Activated CD4-positive, alpha-beta T cell treated with anti-CD3 and anti-CD28 coated beads, Interleukin-2, amount 50 U/mL, for 48 hours (primary cell): ENCODE measurements around the gene DCDC2B.

Experiments used
- DNase-seq, 2 experiments: peaks; one replicate each; pipeline ENCODE4 v3.0.0-alpha.2; 2020

Gene DCDC2B

DNA sequence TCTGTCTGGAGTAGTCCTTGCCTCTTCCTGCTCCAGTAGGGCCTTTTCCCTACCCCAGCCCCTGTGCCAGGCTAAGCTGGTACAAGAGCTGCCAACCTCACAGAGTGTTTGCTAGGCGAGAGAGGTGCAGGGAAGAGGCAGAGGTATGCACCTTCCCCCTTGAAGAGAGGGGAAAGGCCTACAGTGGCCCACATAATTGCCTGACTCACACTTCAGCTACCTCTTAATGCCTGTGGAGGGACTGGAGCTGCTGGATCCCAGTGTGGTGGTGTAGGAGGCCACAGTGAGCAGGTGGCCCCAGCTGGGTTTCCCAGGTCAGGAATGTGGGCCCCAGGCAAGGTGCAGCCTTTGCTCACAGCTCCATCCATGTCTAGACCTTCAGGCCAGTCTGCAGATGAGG lies 11.8 kb upstream of the DCDC2B start:
- no peak for DNase-seq

- no peak for DNase-seq
These were observed 11.1 kb upstream of the DCDC2B start for GRCh38 chr1:32197837-32198236.

GRCh38 chr1:32198237-32199042 lies 10.4 kb upstream of the DCDC2B start:
- no peak for DNase-seq

DNA sequence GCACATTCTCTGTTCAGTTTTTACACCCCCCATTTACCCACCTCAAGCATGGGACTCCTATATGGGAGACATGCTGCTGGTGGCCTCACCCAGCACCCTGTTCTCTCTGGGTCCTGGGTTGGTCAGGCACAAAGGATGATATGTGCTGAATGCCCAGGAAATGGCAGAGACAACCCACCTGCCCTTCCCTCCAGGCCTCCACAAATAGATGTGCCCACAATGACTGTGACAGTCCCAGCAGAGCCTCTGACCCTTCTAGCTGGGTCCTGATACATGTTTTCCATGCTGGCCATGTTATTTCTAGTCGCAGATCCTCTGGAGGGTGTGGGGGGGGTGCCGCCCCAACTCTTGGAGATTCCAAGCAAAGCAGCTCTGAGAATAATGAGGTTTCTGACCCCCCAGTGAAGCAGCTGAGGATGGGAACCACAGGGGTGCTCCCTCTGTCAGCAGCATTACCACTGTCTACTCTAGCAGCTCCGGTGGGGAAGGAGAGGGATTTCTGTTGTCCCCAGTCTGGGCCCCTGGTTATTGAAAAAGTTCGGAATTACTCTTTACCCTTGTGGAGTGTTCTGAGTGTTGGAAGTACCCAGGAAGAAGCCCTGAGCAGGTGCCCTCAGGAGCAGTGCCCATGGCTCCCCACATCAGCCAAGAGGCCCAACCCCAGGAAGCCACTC lies 9.7 kb upstream of the DCDC2B start:
- no peak for DNase-seq

DNA sequence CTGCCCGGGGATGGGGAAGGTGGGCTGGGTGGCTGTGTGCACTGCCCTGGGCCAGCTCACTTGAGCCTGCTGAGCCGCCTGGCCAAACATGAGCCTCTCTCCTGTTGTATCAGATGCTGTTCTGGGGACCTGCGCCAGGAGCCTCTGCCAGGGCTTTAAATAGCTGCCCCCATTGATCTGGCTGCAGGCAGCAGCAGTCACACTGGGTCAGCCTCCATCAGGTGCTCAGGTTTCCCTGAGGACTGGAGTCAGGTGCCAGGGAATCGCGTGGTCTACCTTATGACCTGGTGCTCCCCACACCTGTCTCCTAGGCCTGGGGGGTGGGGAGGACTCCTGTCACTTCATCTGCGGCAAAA lies 9.2 kb upstream of the DCDC2B start:
- no peak for DNase-seq

GRCh38 chr1:32200226-32201010 lies 8.5 kb upstream of the DCDC2B start, which contains the start of gene CCDC28B:
Gene CCDC28B (plus strand): TSS chr1:32200595. CDS start chr1:32201936, 1,341 bp downstream.
- DNase-seq, result peak; percentile 46 to 57

GRCh38 chr1:32201011-32201855 lies 7.7 kb upstream of the DCDC2B start:
- DNase-seq, result peak; percentile 86 to 87

DNA sequence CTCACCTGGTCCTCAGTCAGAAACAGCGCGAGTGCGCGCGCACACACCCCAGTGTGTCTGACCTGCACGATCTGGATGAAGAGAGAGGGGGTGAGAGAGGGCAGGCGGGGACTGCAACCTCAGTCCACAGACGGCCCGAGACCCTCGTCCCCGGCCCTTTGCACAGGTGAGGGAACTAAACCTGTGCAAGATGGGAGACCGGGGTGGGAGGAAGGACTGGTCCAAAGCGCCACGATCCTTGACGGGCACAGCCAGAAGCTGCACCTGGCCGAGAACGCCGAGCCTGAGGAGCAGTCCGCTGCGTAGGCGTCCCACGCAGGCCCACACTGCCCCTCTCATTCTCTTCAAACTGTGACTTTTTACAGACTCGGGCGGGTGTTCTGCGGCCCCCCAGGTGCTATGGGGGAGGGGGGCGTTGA lies 3.9 kb upstream of the DCDC2B start:
- DNase-seq, result no peak

GRCh38 chr1:32205401-32206370 lies 3.2 kb upstream of the DCDC2B start, which contains the start of gene IQCC:
Gene IQCC (plus strand): TSS chr1:32205671. CDS start chr1:32205682, 11 bp downstream.
- DNase-seq, result peak; percentile 85 to 89

GRCh38 chr1:32208469-32208868 lies 420 bp upstream of the DCDC2B start:
- DNase-seq, result no peak

DNA sequence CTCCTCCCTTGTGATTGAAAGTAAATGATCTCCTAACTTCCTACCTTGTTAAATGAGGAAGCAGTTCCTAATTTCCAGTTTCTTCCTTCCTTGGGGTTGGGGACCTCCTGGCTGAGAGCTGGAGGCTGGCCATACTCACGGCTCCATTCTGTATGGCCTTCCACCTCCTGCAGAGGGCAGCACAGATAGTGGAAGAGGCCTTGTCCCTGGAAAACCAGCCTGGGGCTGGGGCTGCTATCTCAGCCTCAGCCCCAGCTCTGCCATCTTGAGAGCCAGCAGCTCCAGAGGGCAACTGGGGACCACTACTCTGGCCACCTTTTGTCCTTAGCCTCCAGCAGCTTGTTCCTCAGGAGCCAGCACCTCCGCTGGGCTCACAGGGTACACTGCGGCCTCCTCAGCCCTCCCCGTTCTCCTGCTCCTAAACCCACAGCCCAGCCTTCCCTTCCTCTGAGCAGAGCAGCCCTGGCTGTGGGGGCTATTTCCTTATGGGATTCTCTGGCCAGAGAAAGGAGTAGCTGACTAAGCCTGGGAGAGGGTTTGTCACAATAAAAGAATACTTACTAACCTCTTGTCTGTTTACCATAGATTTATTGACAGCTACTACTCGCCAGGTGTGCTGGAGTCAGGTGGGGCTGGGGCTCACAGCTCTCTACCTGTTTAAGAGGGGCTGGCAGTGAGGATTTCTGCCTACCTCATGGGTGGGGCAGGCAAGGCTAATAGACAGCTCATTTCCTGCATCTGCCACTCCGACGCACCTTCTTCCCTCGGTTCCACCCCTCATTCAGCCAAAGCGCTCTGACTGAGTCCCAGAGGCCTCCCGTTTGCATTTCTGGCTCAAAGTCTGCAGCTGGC lies 7.0 kb downstream of the DCDC2B start:
- peak; percentile 63 to 74 for DNase-seq

GRCh38 chr1:32216566-32216965 lies 7.7 kb downstream of the DCDC2B start:
- no peak for DNase-seq

- DNase-seq, result no peak
These were observed 10.1 kb downstream of the DCDC2B start for GRCh38 chr1:32219022-32219421.

GRCh38 chr1:32220746-32221580 lies 12.1 kb downstream of the DCDC2B start:
- DNase-seq, result no peak

- no peak for DNase-seq
These were observed 12.7 kb downstream of the DCDC2B start for GRCh38 chr1:32221581-32221979.

GRCh38 chr1:32221980-32222755 lies 13.3 kb downstream of the DCDC2B start, which contains the start of the genes EIF3I and TMEM234:
Gene EIF3I (plus strand): TSS chr1:32222407. CDS start chr1:32222442, 35 bp downstream.
Gene TMEM234 (minus strand): TSS chr1:32222353. CDS start chr1:32222322, 31 bp downstream.
- peak; percentile 91 to 95 for DNase-seq

DNA sequence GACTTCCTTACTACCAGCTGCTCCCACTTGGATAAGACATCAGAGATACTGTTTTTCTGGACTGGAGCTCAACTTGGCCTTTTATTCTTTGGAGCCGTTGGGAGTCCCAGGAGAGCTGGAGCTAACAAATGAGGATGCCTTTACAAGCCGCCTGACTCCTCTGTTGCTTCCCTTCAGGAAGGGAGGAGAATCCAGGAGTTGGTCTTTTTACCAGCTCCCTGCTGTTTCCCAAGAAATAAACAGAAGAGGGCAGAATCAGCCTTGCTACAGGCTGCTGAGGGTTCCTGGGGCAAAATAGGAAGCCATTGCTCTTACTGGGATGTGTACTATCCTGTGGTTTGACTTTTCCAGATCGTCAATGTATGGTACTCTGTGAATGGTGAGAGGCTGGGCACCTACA lies 14.8 kb downstream of the DCDC2B start:
- DNase-seq, result no peak

GRCh38 chr1:32224285-32224684 lies 15.4 kb downstream of the DCDC2B start:
- no peak for DNase-seq
